Right atrium auricular region (tissue), 2 donors: Measurements from ENCODE around the gene CAMK1D. TPM values are rescaled to one million over a fixed set of nuclear protein-coding genes. Genes with fewer than 3 reads are reported as not detected.

Source experiments
- DNase-seq: peaks from one replicate; pipeline ENCODE4 v3.0.0-alpha.2; 2019; ENCODE audit warnings: low spot score
- H3K27ac ChIP-seq, 2 donors: fragments of 200-600 bp; sonication (generic); 1 replicate in 1 of 2; 2 replicates in 1 of 2; pipeline ENCODE4 v1.5.1; 2016 to 2019
- H3K27me3 ChIP-seq, 2 donors: fragments of 200-600 bp; sonication (generic); one replicate each; pipeline versions ENCODE4 v1.5.1 to v1.6.0; 2017 to 2019
- H3K36me3 ChIP-seq: fragments of 200-600 bp; sonication (generic); one replicate; pipeline ENCODE4 v1.5.1; 2016
- H3K4me1 ChIP-seq, 2 donors: fragments of 200-600 bp; sonication (generic); one replicate each; pipeline versions ENCODE4 v1.5.1 to v1.6.0; 2017 to 2019
- H3K4me3 ChIP-seq, 2 donors: fragments of 200-600 bp; sonication (generic); 1 replicate in 1 of 2; 2 replicates in 1 of 2; pipeline ENCODE4 v1.5.1; 2017 to 2019; ENCODE audit warnings: mild to moderate bottlenecking in 1 of 2, moderate library complexity in 1 of 2
- H3K9me3 ChIP-seq, 2 donors: fragments of 200-600 bp; sonication (generic); one replicate each; pipeline ENCODE4 v1.5.1; 2019
- CTCF ChIP-seq, 2 donors: fragments of 200-600 bp; sonication (generic); IDR thresholded peaks; one replicate each; pipeline ENCODE4 v1.5.1; 2019; ENCODE audit warnings: antibody characterized with exemption in 2 of 2
- total RNA-seq, 2 donors: library from RNA; depleted of rRNA; stranded (reverse); fragments of >200 nt; gene quantifications; one replicate each; pipeline ENCODE4 v1.1.0, GENCODE V29; 2016

CAMK1D gene
- total RNA-seq, 2 donors from 2014 or later: 24.5 to 27.2 TPM

DNA sequence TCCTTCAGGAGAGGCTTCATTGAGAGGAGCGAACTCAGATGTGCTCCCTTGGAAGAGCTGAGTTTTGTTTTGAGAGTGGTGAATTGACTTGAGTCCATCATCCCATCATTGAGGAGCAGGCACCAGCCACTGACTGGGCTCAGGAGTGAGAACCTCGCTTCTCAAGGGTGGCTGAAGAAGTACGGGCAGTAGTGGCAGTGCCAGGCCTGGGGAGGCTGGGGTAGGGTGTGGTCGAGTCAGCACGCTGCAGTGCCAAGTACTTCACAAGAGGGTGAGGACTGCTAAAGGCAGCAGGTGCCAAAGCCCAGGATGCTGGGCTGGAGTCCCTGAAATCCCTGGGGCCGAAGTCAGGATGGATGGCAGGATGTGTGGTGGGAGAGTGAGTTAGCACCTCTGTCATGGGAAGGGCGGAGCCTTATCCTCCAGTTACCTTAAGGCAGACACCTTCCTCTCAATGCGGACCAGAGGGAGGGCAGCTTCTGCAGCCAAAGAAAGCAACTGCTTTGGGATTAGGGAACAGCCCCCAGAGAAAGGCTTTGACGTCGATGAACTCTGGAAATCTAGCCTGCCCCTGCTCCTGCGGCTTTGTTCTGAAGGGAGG is 210.3 kb downstream of the CAMK1D start:
- no peak overlapping the region for H3K27ac ChIP-seq
- no peaks in the 10 kb centered on the region for H3K9me3 ChIP-seq
- H3K4me1 ChIP-seq: peaks cover 0 to 14% of the 10 kb centered on the region in 2 donors
- TF ChIP-seq CTCF (IDR thresholded peaks at IDR 0.05): no peak
- H3K36me3 ChIP-seq: no peaks in the 10 kb centered on the region
- no peaks in the 10 kb centered on the region for H3K27me3 ChIP-seq
- no peak overlapping the region for H3K4me3 ChIP-seq
- DNase-seq: no peak

- no peaks in the 10 kb centered on the region for H3K27me3 ChIP-seq
- no peak for DNase-seq
- H3K27ac ChIP-seq: no peak overlapping the region
- no peaks in the 10 kb centered on the region for H3K9me3 ChIP-seq
- no peak for TF ChIP-seq CTCF (IDR thresholded peaks at IDR 0.05)
- H3K36me3 ChIP-seq: no peaks in the 10 kb centered on the region
- no peak overlapping the region for H3K4me3 ChIP-seq
- H3K4me1 ChIP-seq: peaks cover 0 to 11% of the 10 kb centered on the region in 2 donors
Observed at GRCh38 chr10:12561307-12561706, 212.0 kb downstream of the CAMK1D start.

- no peak overlapping the region for H3K27ac ChIP-seq
- TF ChIP-seq CTCF (IDR thresholded peaks at IDR 0.05): no peak
- no peak overlapping the region for H3K4me3 ChIP-seq
- DNase-seq: no peak
- H3K36me3 ChIP-seq: no peaks in the 10 kb centered on the region
- peaks cover 0 to 11% of the 10 kb centered on the region in 2 donors for H3K4me1 ChIP-seq
- no peaks in the 10 kb centered on the region for H3K9me3 ChIP-seq
- no peaks in the 10 kb centered on the region for H3K27me3 ChIP-seq
Observed at GRCh38 chr10:12561720-12562119, 212.4 kb downstream of the CAMK1D start.

- Histone ChIP-seq H3K27me3 (no peaks in the 10 kb centered on the region), H3K27ac (no peak overlapping the region), H3K36me3 (no peaks in the 10 kb centered on the region), H3K9me3 (no peaks in the 10 kb centered on the region), H3K4me1 (peaks cover 0 to 13% of the 10 kb centered on the region in 2 donors), H3K4me3 (no peak overlapping the region)
- TF ChIP-seq CTCF (IDR thresholded peaks at IDR 0.05): no peak
- no peak for DNase-seq
Observed at GRCh38 chr10:12563489-12563888, 214.1 kb downstream of the CAMK1D start.

GRCh38 chr10:12564173-12564572 is 214.8 kb downstream of the CAMK1D start:
- no peak overlapping the region for H3K4me3 ChIP-seq
- H3K4me1 ChIP-seq: peaks cover 0 to 17% of the 10 kb centered on the region in 2 donors
- no peaks in the 10 kb centered on the region for H3K9me3 ChIP-seq
- H3K36me3 ChIP-seq: no peaks in the 10 kb centered on the region
- no peak for DNase-seq
- TF ChIP-seq CTCF (IDR thresholded peaks at IDR 0.05): no peak
- H3K27ac ChIP-seq: no peak overlapping the region
- H3K27me3 ChIP-seq: no peaks in the 10 kb centered on the region
